ENCODE measurements around the gene PCP4L1.
"Not testable (repeated sequence)": the region's sequence is repeated elsewhere in the genome, so short reads cannot be mapped to it uniquely, and the experiment has no call there.

Gene PCP4L1

GRCh38 chr1:161258439-161259344, at the start of gene PCP4L1:
Gene PCP4L1, plus strand, starts transcription at chr1:161258745. Its CDS starts 230 bp downstream, at chr1:161258975.
- DNase-seq = no peak

GRCh38 chr1:161209790-161210409, 48.6 kb upstream of the PCP4L1 start:
- peak; percentile 82 for DNase-seq

- no peak for DNase-seq
Measured at GRCh38 chr1:161214369-161214768, 44.2 kb upstream of the PCP4L1 start.

- DNase-seq = no peak
Measured at GRCh38 chr1:161215076-161215475, 43.5 kb upstream of the PCP4L1 start, which contains the start of gene FCER1G. Gene FCER1G, plus strand, starts transcription at chr1:161215295. Its CDS starts 27 bp downstream, at chr1:161215322.

GRCh38 chr1:161216945-161217712, 41.4 kb upstream of the PCP4L1 start:
- no peak for DNase-seq

DNA sequence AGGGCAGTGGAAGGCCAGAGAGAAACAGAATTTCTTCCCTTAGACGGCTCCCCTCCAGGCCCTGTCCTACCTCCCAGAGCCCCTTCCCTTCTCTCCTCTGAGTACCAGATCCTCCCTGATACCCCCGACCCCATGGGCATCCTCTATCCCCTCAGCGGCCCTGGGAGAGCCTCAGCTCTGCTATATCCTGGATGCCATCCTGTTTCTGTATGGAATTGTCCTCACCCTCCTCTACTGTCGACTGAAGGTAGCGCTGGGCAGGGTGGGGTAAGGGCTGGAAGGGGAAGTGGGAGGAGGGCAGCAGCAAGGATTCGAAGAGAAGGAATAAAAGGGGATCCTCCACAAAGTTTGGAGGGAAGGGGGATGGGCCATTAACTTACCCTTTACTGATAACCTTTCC, 40.7 kb upstream of the PCP4L1 start:
- DNase-seq = no peak

- no peak for DNase-seq
Measured at GRCh38 chr1:161218301-161219077, 40.1 kb upstream of the PCP4L1 start.

GRCh38 chr1:161219078-161219892, 39.3 kb upstream of the PCP4L1 start:
- no peak for DNase-seq

DNA sequence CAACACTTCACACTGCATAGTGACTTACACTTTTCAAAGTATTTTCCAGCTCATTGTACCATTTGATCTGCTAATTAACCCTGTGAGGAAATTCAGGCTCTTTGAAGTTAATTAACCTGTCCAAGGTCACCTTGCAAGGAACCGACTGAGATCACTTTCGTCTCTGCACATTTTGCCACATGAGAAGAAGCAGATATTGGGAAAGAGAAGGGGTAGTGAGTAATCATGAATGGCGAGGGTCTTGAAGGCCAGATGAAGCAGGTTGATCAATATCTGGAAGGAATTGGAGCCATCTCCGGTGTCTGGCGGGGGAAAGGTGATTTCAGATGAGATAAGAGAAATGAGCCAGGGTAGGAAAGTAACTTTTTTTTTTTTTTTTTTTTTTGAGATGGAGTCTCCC, 38.5 kb upstream of the PCP4L1 start:
- no peak for DNase-seq

DNA sequence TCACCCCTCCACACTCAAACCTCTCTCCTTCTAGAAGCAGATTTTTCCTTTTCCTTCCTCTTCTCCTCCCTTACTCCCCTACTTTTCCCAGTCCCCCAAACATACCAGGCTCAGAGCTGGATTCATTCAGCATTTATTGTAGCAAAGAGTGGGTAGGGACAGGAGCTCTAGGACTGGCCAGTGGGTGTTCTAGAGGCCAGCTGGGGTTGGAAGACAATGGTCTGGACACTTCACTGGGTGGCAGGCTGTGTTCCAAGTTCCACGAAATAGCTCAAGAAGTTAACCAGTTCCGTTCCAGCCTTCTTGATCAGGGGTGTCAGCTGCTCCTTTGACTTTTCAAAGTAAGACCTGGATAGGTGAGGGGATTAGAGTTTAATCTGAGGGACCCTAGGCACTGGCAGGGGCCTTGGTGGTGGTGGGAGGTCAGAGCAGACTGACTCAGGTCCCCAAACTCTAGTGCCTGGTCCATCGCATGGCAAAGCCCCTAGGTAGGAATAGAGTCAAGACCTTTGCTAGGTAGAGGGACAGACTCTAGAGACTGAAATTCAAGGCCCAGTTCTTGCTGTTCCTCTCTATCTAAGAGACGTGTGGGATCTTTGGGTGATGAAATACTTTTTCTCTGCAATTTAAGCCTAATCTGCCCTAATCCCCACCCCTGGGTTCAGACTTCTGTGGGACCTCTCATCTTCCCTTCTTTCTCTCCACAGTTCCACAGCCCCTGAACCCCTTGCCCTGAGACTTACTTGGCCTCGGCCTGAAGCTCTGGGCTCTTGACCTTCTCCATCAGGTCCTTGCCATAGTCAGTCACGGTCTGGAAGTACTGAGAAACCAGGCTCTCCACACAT, 36.1 kb upstream of the PCP4L1 start:
- DNase-seq = no peak

- DNase-seq = no peak
Measured at GRCh38 chr1:161223805-161224694, 34.5 kb upstream of the PCP4L1 start.

DNA sequence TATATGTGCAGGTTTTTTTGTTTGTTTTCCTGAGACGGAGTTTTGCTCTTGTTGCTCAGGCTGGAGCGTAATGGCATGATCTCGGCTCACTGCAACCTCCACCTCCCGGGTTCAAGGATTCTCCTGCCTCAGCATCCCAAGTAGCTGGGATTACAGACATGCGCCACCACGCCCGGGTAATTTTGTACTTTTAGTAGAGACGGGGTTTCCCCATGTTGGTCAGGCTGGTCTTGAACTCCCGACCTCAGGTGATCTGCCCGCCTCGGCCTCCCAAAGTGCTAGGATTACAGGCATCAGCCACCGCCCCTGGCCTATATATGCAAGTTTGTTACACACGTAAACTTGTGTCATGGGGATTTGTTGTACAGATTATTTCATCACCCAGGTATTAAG, 33.9 kb upstream of the PCP4L1 start:
- DNase-seq = not testable (repeated sequence)

DNA sequence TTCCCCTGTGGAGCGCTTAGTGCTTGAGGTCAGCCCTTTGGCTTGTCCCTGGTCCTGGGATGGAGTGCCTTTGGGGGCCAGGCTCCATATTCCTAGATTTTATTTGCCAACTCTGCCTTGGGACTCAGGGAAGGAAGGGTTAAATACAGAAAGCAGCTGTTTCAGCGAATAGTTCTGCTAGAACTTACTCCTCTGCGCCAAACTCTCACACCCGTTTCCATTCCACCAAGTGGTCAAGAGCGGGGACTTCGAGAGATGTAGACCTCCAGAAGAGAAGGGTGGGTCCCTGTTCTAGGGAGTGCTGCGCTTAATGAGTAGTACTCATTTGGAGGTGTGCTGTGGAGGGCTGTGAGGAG, 33.4 kb upstream of the PCP4L1 start:
- DNase-seq = no peak

GRCh38 chr1:161225534-161226319, 32.8 kb upstream of the PCP4L1 start, which contains the start of gene TOMM40L:
Gene TOMM40L, plus strand, starts transcription at chr1:161226060. Its CDS starts 430 bp downstream, at chr1:161226490.
- DNase-seq = peak; percentile 96

GRCh38 chr1:161226320-161226711, 32.2 kb upstream of the PCP4L1 start:
- DNase-seq = no peak

GRCh38 chr1:161226759-161227158, 31.8 kb upstream of the PCP4L1 start:
- no peak for DNase-seq

- DNase-seq = peak; percentile 76
Measured at GRCh38 chr1:161227196-161227871, 31.2 kb upstream of the PCP4L1 start.

DNA sequence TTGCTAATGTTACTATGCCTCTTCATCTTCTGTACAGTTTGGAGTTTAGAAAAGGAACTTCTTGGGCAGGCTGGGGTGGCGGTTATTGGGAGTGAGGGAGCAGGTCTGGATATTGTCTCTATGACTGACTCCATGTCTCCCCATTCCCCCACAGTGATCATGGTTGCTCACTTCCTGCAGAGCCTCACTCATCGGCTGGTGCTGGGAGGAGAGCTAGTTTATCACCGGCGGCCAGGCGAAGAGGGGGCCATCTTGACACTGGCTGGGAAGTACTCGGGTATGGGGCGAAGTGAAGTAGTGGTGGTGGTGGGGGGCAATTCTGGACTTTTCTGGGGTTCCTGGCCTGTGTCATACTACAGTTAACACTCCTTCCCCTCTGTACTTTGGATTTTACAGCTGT, 30.5 kb upstream of the PCP4L1 start:
- no peak for DNase-seq
